Fibroblast of mammary gland (primary cell): Measurements from ENCODE around the gene IFI44.

Experiments
- DNase-seq: peaks from one replicate; pipeline ENCODE4 v3.0.0-alpha.2; 2010; ENCODE audit warnings: low read depth
- H3K4me3 ChIP-seq: 2 replicates; pipeline ENCODE4 v1.5.1; 2011; ENCODE audit warnings: low read depth, mild to moderate bottlenecking, low read length, moderate library complexity; ENCODE audit not compliant: control insufficient read depth
- TF ChIP-seq, protein P1 (sequence below): conservative IDR thresholded peaks from 2 replicates; pipeline ENCODE4 v1.5.1; 2011; ENCODE audit warnings: low read depth, low read length, inconsistent platforms; ENCODE audit not compliant: control insufficient read depth, insufficient read depth

IFI44 gene

GRCh38 chr1:78622548-78622947 lies 27.1 kb upstream of the IFI44 start:
- peak; percentile 42 for DNase-seq
- no peak overlapping the region for H3K4me3 ChIP-seq

DNA sequence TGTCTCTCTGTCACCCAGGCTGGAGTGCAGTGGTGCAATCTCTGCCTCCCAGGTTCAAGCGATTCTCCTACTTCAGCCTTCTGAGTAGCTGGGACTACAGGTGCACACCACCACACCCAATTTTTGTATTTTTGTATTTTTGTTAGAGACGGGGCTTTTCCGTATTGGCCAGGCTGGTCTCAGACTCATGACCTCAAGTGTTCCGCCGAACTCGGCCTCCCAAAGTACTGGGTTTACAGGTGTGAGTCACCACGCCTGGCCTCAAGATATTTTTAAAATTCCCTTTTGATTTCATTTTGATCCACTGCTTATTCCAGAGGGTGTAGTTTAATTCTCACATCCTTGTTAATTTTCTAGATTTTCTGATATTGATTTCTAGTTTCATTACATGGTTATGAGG lies 25.6 kb upstream of the IFI44 start:
- no peak for DNase-seq
- TF ChIP-seq, protein P1, sequence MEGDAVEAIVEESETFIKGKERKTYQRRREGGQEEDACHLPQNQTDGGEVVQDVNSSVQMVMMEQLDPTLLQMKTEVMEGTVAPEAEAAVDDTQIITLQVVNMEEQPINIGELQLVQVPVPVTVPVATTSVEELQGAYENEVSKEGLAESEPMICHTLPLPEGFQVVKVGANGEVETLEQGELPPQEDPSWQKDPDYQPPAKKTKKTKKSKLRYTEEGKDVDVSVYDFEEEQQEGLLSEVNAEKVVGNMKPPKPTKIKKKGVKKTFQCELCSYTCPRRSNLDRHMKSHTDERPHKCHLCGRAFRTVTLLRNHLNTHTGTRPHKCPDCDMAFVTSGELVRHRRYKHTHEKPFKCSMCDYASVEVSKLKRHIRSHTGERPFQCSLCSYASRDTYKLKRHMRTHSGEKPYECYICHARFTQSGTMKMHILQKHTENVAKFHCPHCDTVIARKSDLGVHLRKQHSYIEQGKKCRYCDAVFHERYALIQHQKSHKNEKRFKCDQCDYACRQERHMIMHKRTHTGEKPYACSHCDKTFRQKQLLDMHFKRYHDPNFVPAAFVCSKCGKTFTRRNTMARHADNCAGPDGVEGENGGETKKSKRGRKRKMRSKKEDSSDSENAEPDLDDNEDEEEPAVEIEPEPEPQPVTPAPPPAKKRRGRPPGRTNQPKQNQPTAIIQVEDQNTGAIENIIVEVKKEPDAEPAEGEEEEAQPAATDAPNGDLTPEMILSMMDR = no peak

More at GRCh38 chr1:78622548-78622947, 27.1 kb upstream of the IFI44 start:
- TF ChIP-seq, protein P1 = no peak

GRCh38 chr1:78627321-78627720 lies 22.3 kb upstream of the IFI44 start:
- no peak overlapping the region for H3K4me3 ChIP-seq
- TF ChIP-seq, protein P1 = no peak
- DNase-seq = peak; percentile 50

More for the DNA sequence above, 25.6 kb upstream of the IFI44 start:
- H3K4me3 ChIP-seq = no peak overlapping the region

- TF ChIP-seq, protein P1 = no peak
- no peak for DNase-seq
- no peak overlapping the region for H3K4me3 ChIP-seq
Measured at GRCh38 chr1:78630600-78630999, 19.0 kb upstream of the IFI44 start.

- no peak for DNase-seq
- H3K4me3 ChIP-seq = no peak overlapping the region
- TF ChIP-seq, protein P1 = no peak
Measured at GRCh38 chr1:78633209-78633608, 16.4 kb upstream of the IFI44 start.

DNA sequence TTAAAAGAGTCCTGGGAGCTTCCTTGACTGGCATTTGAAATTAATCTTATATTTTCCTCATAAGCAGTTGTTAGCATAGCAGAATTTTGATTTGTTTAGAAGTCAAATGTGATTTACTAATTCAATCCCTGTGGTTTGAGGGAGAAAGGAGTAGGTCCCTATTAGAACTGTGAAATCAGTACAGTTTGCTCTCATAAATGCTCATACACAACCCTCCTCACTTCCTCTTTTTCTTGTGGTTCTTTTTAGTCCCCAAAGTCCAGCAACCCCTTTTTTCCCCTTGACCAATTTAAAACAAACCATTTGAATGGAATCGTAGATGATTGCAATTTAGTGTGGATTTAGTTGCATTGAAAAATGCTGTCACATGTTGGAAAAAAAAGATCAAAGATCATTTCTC lies 9.2 kb upstream of the IFI44 start:
- H3K4me3 ChIP-seq = no peak overlapping the region
- DNase-seq = no peak
- TF ChIP-seq, protein P1 = no peak

DNA sequence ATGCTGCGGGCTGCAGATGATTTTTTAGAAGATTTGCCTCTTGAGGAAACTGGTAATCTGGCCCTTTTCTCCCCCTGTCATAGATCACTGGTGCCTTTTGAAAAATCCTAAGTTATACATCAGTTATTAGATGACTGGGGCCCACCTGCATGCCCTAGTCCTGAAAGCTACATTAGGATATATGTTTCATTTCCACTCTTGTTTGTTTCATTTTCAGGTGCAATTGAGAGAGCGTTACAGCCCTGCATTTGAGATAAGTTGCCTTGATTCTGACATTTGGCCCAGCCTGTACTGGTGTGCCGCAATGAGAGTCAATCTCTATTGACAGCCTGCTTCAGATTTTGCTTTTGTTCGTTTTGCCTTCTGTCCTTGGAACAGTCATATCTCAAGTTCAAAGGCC lies 8.1 kb upstream of the IFI44 start:
- no peak for DNase-seq
- TF ChIP-seq, protein P1 = no peak
- H3K4me3 ChIP-seq = no peak overlapping the region
